GM21447 (cell line): Measurements from ENCODE around the gene EFR3B.

Experiments used
- ATAC-seq: cut with Tn5 transposase; IDR thresholded peaks from one replicate; pipeline ENCODE4 v1.9.1; 2021; ENCODE audit not compliant: unreplicated experiment

EFR3B gene

DNA sequence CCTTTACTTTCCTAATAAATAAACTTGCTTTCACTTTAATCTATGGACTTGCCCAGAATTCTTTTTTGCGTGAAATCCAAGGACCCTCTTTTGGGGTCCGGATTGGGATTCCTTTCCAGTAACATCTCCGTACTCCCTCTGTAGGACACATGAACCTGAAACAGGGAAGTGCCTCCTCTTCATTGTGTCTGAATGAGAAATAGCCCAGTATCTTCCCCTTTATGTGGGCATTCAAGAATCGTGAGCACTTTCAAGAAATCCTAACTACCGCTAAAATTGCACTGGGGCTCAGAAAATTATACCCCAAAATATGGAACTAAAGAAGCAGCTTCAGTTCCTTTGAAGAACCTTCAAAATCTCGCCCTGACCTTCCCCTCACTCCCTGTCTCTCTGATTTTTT is 134.3 kb downstream of the EFR3B start:
- ATAC-seq: no peak

GRCh38 chr2:25176541-25177181 is 134.8 kb downstream of the EFR3B start:
- no peak for ATAC-seq

- ATAC-seq: no peak
Observed at GRCh38 chr2:25177211-25177611, 135.3 kb downstream of the EFR3B start.

DNA sequence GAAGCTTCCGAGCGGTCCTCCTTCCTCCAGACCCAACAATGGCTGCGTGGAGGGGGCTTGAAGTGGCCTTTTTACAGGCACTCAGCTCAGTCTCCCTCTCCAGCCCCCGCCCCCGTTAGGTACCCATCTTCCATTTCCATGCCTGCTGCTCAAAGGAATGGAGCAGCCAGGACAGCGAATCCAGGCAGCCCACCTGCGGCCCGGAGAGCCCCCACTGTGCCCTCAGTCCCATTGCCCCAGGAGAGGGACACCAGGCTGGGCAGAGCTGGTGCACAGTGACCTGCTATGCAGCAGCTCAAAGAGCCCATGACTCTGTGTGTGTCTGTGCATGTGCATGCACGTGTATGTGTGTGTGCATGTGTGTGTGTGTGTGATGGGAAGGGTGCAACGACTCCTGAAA is 137.1 kb downstream of the EFR3B start:
- no peak for ATAC-seq

- no peak for ATAC-seq
Observed at GRCh38 chr2:25184254-25184653, 142.4 kb downstream of the EFR3B start.

- no peak for ATAC-seq
Observed at GRCh38 chr2:25187729-25188350, 146.0 kb downstream of the EFR3B start.

GRCh38 chr2:25188405-25188804 is 146.5 kb downstream of the EFR3B start:
- no peak for ATAC-seq

DNA sequence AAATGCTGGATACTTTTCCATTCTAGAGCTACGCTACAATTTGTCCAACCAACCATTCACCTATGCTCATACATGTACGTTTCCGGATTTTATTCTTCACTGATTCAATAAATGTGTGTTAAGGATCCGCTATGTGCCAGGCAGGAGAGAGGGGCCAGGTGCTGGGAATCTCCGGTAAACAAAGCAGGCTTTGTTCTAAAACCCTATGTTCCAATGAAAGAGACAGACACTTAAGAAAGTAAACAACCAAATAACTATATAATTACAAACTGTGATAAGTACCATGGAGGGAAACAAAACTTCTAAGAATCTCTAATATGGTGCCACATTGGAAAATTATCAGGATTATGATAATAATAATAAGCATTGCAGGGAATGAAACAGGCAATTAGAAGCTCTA is 148.7 kb downstream of the EFR3B start:
- no peak for ATAC-seq

DNA sequence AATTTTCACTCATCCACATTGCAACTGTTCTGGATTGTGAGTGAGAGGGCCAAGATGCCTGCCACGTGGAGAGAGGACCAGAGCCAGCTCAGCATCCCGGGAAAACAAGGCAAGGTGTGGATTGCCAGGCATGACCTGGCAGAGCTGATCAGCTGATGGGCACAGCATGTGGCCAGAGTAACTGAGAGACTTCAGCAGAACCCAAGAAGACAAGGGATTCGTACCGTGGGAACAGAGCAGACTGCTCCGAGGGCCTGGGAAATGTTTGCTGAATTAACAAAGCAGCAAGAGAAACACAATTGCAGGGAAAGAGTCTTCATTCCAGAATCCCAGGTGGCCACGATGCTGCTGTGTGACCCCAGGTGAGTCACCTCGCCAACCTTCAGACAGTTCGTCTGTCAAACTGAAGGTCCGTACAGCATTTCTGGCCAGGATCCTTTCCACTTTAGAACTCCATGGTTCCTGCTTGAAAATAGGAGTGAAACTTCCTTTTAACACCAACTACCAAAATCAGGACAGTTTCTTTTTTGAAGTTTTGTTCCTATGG is 152.8 kb downstream of the EFR3B start:
- ATAC-seq: no peak

- no peak for ATAC-seq
Observed at GRCh38 chr2:25197336-25198208, 155.7 kb downstream of the EFR3B start.

DNA sequence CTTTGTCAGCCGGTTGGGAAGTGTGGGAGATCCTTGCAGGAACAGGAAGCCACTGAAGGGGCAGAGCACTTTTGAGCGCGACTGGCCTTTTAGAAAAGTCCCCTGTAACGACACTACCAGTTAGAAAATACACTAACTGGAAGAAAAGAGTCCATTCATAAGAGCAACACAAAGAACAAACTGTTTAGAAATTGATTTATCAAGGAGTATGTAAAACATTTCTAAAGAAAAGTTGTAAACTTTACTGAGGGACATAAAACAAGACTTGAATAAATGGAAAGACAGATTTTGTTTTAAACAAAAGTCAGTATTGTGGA is 156.3 kb downstream of the EFR3B start:
- no peak for ATAC-seq

DNA sequence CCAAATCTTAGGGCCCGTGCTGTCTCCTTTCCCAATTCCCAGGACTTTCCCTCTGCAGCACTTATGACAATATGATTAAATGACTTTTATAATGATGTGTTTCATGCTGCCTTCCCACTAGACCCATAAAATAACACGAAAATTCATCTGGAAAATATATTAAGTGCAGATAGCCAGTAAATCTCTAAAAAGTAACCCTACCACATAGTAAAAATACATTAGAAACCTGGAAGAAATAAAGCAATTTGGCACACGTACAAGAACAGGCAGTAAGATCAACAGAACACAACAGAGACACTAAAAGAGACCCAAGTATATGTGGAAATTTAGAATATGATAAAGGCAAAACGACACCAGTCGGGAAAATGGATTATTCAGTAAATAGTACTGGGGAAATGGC is 156.7 kb downstream of the EFR3B start:
- no peak for ATAC-seq

- no peak for ATAC-seq
Observed at GRCh38 chr2:25201265-25201664, 159.4 kb downstream of the EFR3B start.

DNA sequence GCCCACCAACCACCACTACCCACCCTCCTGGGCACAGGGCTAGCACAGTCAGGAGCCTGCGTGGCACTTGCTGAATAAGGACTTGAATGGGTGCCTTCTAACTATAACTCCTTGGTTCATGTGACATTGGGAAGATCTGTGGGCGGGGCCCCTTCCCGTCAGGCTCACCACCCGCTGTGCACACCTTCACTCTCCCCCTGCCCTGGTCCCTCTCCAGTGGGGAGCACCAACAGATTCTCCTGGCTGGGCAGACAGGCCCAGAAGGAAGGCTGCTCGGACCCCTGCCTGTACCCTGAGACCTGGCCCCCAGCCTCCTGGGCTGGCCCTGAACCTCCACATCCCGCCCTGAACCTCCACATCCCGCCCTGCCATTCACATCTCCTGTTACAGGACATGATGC is 159.9 kb downstream of the EFR3B start:
- ATAC-seq: no peak

- ATAC-seq: no peak
Observed at GRCh38 chr2:25202275-25202674, 160.4 kb downstream of the EFR3B start.

DNA sequence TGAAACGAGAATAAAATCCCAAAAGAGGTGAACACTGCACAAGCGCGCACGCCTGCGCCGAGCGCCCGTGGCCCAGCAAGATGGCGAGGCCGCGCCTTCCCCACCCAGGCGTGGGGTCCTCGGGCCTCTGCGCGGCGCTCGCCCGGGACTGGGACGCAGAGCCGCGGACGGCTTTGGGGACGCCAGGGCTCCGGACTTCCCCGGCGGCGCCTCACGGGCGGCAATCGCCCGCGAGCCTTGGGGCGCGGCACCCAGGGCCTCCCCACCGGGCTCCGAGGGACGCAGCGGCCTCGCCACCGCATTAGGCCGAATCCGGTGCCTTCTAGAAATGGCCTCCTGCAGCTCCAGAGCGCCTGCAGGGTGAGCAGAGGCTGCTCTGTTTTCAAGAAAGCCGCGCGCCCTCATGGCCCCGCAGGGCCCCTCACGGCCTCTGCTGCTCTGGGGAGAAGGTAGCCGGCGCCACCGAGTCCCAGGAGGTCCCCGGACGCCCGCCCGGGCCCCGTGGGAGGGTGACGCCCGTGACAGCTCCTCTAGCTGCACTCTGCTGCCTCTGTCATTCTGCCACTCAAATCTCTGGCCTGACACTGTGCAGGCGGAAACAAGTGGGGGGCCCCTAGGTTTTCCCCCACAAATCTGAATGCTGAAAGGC is 162.4 kb downstream of the EFR3B start:
- peak; percentile 55 for ATAC-seq

GRCh38 chr2:25207078-25207545 is 165.2 kb downstream of the EFR3B start:
- ATAC-seq: no peak
